Neural progenitor cell (in vitro differentiated cells): ENCODE data around the gene SEC14L6. TPM values are rescaled to one million over a fixed set of nuclear protein-coding genes. Genes with fewer than 3 reads are reported as not detected.

Experiments
- DNase-seq: peaks from one replicate; pipeline ENCODE4 v3.0.0-alpha.2; 2016; ENCODE audit warnings: low spot score
- H2AFZ ChIP-seq: fragments of 200-600 bp; sonication (generic); replicated peaks from 2 replicates; pipeline ENCODE4 v1.6.1; 2016; ENCODE audit warnings: antibody characterized with exemption
- H3F3A ChIP-seq: fragments of 200-600 bp; sonication (generic); 2 replicates; pipeline ENCODE4 v1.6.1; 2016; ENCODE audit warnings: antibody characterized with exemption, low read depth
- H3K27ac ChIP-seq: fragments of 200-600 bp; sonication (generic); 2 replicates; pipeline ENCODE4 v1.5.1; 2016; ENCODE audit warnings: mild to moderate bottlenecking
- H3K27me3 ChIP-seq: fragments of 200-600 bp; sonication (generic); 2 replicates; pipeline ENCODE4 v1.6.1; 2016; ENCODE audit warnings: mild to moderate bottlenecking, moderate library complexity
- H3K36me3 ChIP-seq: fragments of 200-600 bp; sonication (generic); 2 replicates; pipeline ENCODE4 v1.5.1; 2016
- H3K4me1 ChIP-seq: fragments of 200-600 bp; sonication (generic); 2 replicates; pipeline ENCODE4 v1.6.1; 2016; ENCODE audit warnings: mixed run types
- H3K4me2 ChIP-seq: fragments of 200-600 bp; sonication (generic); 2 replicates; pipeline ENCODE4 v1.6.1; 2016
- H3K4me3 ChIP-seq: fragments of 200-600 bp; sonication (generic); 2 replicates; pipeline ENCODE4 v1.5.1; 2016
- H3K79me2 ChIP-seq: fragments of 200-600 bp; sonication (generic); 2 replicates; pipeline ENCODE4 v1.6.1; 2016; ENCODE audit warnings: low read depth
- H3K9ac ChIP-seq: fragments of 200-600 bp; sonication (generic); 2 replicates; pipeline ENCODE4 v1.6.1; 2016
- H3K9me3 ChIP-seq: fragments of 200-600 bp; sonication (generic); 2 replicates; pipeline ENCODE4 v1.5.1; 2016; ENCODE audit warnings: low read depth
- H4K20me1 ChIP-seq: fragments of 200-600 bp; sonication (generic); 2 replicates; pipeline ENCODE4 v1.6.1; 2016; ENCODE audit warnings: low read depth
- H3K27ac Mint-ChIP-seq: 3 replicates; pipeline ENCODE4 v1.8.0; 2021; ENCODE audit warnings: mixed read lengths
- H3K27me3 Mint-ChIP-seq: 2 replicates; pipeline ENCODE4 v1.8.0; 2022; ENCODE audit warnings: low read depth, mild to moderate bottlenecking, inconsistent platforms, moderate library complexity, mixed read lengths; ENCODE audit not compliant: insufficient read depth
- H3K36me3 Mint-ChIP-seq: 3 replicates; pipeline ENCODE4 v1.8.0; 2021; ENCODE audit warnings: mixed read lengths
- H3K4me1 Mint-ChIP-seq: 3 replicates; pipeline ENCODE4 v1.8.0; 2021; ENCODE audit warnings: mixed read lengths
- H3K4me3 Mint-ChIP-seq: 3 replicates; pipeline ENCODE4 v1.8.0; 2021; ENCODE audit warnings: mild to moderate bottlenecking, moderate library complexity, mixed read lengths
- H3K9me3 Mint-ChIP-seq: 3 replicates; pipeline ENCODE4 v1.8.0; 2020; ENCODE audit warnings: mixed read lengths
- CTCF ChIP-seq: fragments of 200-600 bp; sonication (generic); IDR thresholded peaks from 2 replicates; pipeline ENCODE4 v1.5.1; 2017; ENCODE audit warnings: antibody characterized with exemption, mild to moderate bottlenecking
- EZH2 ChIP-seq: fragments of 200-600 bp; sonication (generic); IDR thresholded peaks from 2 replicates; pipeline ENCODE4 v1.6.1; 2017; ENCODE audit warnings: antibody characterized with exemption, mild to moderate bottlenecking, moderate library complexity
- EZH2phosphoT487 ChIP-seq: fragments of 200-600 bp; sonication (generic); IDR thresholded peaks from 2 replicates; pipeline ENCODE4 v1.6.1; 2017; ENCODE audit warnings: antibody characterized with exemption
- total RNA-seq: library from RNA; depleted of rRNA; stranded (reverse); fragments of >200 nt; gene quantifications from 2 replicates; pipeline ENCODE4 v1.2.3, GENCODE V29; 2015; ENCODE audit warnings: low replicate concordance

Gene SEC14L6
- total RNA-seq, 1 donor from 2014 or later: 2.4 TPM

GRCh38 chr22:30508216-30508615, 38.3 kb downstream of the SEC14L6 start:
- H3K9me3 Mint-ChIP-seq: peaks cover 2% of the 10 kb centered on the region
- Histone ChIP-seq H3K9ac (no peak overlapping the region), H3K4me3 (no peak overlapping the region), H3F3A (no peaks in the 10 kb centered on the region), H3K27me3 (no peaks in the 10 kb centered on the region), H4K20me1 (no peaks in the 10 kb centered on the region), H3K4me1 (no peaks in the 10 kb centered on the region), H3K79me2 (no peaks in the 10 kb centered on the region), H3K27ac (no peak overlapping the region), H2AFZ (no peak overlapping the region), H3K36me3 (no peaks in the 10 kb centered on the region), H3K9me3 (no peaks in the 10 kb centered on the region), H3K4me2 (no peak overlapping the region)
- H3K36me3 Mint-ChIP-seq: no peaks in the 10 kb centered on the region
- H3K4me1 Mint-ChIP-seq: no peaks in the 10 kb centered on the region
- no peak for TF ChIP-seq EZH2phosphoT487
- TF ChIP-seq CTCF: no peak
- TF ChIP-seq EZH2: no peak
- DNase-seq: no peak
- no peak overlapping the region for H3K27ac Mint-ChIP-seq
- H3K27me3 Mint-ChIP-seq: peaks cover 2% of the 10 kb centered on the region
- no peak overlapping the region for H3K4me3 Mint-ChIP-seq

- H3K27me3 Mint-ChIP-seq: peaks cover 2% of the 10 kb centered on the region
- no peaks in the 10 kb centered on the region for H3K27me3 ChIP-seq
- H3K4me2 ChIP-seq: no peak overlapping the region
- peaks cover 2% of the 10 kb centered on the region for H3K9me3 Mint-ChIP-seq
- TF ChIP-seq CTCF: no peak
- no peak for TF ChIP-seq EZH2
- no peak for TF ChIP-seq EZH2phosphoT487
- no peak overlapping the region for H2AFZ ChIP-seq
- H3K4me3 ChIP-seq: no peak overlapping the region
- no peaks in the 10 kb centered on the region for H3K36me3 ChIP-seq
- H3K27ac Mint-ChIP-seq: no peak overlapping the region
- no peaks in the 10 kb centered on the region for H3K79me2 ChIP-seq
- DNase-seq: no peak
- H4K20me1 ChIP-seq: no peaks in the 10 kb centered on the region
- H3K4me3 Mint-ChIP-seq: no peak overlapping the region
- H3F3A ChIP-seq: no peaks in the 10 kb centered on the region
- H3K36me3 Mint-ChIP-seq: no peaks in the 10 kb centered on the region
- H3K4me1 ChIP-seq: no peaks in the 10 kb centered on the region
- no peak overlapping the region for H3K9ac ChIP-seq
- H3K4me1 Mint-ChIP-seq: no peaks in the 10 kb centered on the region
- no peak overlapping the region for H3K27ac ChIP-seq
- no peaks in the 10 kb centered on the region for H3K9me3 ChIP-seq
Observed at GRCh38 chr22:30507670-30508069, 38.9 kb downstream of the SEC14L6 start.

DNA sequence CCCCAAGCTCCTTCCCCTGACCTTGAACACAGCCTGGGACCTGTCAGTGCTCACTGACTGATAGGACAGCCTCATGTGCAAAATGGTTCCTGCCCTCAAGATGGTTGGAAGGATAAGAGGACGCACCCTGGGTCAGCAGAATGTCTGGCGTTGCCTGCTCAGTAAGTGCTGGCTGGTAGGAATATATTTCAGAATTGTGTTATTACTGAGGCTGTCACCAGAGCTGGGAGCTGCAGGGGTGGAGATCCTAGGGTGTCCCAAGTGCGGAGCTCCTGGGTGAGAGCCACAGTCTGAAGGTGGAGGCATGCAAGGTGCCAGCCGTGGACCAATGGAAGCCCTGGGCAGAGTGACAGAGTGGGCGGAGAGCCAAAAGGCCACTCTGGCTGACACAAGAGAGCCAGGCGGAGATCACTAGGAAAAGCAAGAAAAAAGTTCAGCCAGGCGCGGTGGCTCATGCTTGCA, 40.0 kb downstream of the SEC14L6 start:
- no peak overlapping the region for H3K4me3 Mint-ChIP-seq
- no peak for DNase-seq
- Histone ChIP-seq H3K4me2 (no peak overlapping the region), H4K20me1 (no peaks in the 10 kb centered on the region), H3K36me3 (no peaks in the 10 kb centered on the region), H3K4me3 (no peak overlapping the region), H3K79me2 (no peaks in the 10 kb centered on the region), H3K9me3 (no peaks in the 10 kb centered on the region), H3K9ac (no peak overlapping the region), H3F3A (no peaks in the 10 kb centered on the region), H3K27me3 (no peaks in the 10 kb centered on the region), H3K4me1 (no peaks in the 10 kb centered on the region), H2AFZ (no peak overlapping the region), H3K27ac (no peak overlapping the region)
- TF ChIP-seq EZH2: no peak
- no peak for TF ChIP-seq CTCF
- no peaks in the 10 kb centered on the region for H3K9me3 Mint-ChIP-seq
- no peaks in the 10 kb centered on the region for H3K36me3 Mint-ChIP-seq
- peaks cover 2% of the 10 kb centered on the region for H3K27me3 Mint-ChIP-seq
- H3K27ac Mint-ChIP-seq: no peak overlapping the region
- no peaks in the 10 kb centered on the region for H3K4me1 Mint-ChIP-seq

DNA sequence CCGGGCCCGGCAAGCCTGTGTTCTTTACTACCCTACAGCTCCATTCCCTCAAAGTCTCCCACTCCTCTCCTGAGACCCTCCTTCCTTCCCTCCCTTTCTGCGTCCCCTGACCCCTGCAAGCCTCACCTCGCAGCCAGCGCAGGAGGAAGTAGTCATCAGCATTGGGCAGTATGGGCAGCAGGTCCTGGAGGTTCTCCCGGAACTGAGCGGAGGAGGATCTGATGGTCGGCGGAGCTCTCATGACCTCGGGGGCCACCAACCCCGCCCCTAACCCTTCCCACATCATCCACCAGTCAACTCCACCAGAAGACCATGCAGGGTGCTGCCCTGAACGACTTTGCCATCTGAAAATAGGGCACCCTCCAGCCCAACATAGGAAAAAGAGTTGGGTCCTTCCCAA, 43.0 kb downstream of the SEC14L6 start:
- H3K9me3 ChIP-seq: no peaks in the 10 kb centered on the region
- H3K27me3 Mint-ChIP-seq: peaks cover 4% of the 10 kb centered on the region
- no peak overlapping the region for H3K27ac Mint-ChIP-seq
- DNase-seq: no peak
- no peaks in the 10 kb centered on the region for H3K9me3 Mint-ChIP-seq
- H3K4me1 ChIP-seq: no peaks in the 10 kb centered on the region
- H3K36me3 Mint-ChIP-seq: no peaks in the 10 kb centered on the region
- H3K4me3 Mint-ChIP-seq: no peak overlapping the region
- H3K9ac ChIP-seq: no peak overlapping the region
- H3F3A ChIP-seq: no peaks in the 10 kb centered on the region
- H4K20me1 ChIP-seq: no peaks in the 10 kb centered on the region
- H3K27me3 ChIP-seq: no peaks in the 10 kb centered on the region
- no peaks in the 10 kb centered on the region for H3K36me3 ChIP-seq
- no peaks in the 10 kb centered on the region for H3K79me2 ChIP-seq
- no peak overlapping the region for H3K27ac ChIP-seq
- no peak for TF ChIP-seq EZH2
- no peak for TF ChIP-seq CTCF
- TF ChIP-seq EZH2phosphoT487: no peak
- no peak overlapping the region for H3K4me2 ChIP-seq
- H3K4me3 ChIP-seq: no peak overlapping the region
- no peaks in the 10 kb centered on the region for H3K4me1 Mint-ChIP-seq
- no peak overlapping the region for H2AFZ ChIP-seq
